Hematopoietic multipotent progenitor cell treated with erythropoietin and hydrocortisone succinate and interleukin-3 and kit ligand, for 4 days (in vitro differentiated cells): ENCODE data around the gene SIRT5.

ENCODE experiments used
- DNase-seq: peaks from one replicate; pipeline ENCODE4 v3.0.0-alpha.2; 2015

SIRT5 gene

DNA sequence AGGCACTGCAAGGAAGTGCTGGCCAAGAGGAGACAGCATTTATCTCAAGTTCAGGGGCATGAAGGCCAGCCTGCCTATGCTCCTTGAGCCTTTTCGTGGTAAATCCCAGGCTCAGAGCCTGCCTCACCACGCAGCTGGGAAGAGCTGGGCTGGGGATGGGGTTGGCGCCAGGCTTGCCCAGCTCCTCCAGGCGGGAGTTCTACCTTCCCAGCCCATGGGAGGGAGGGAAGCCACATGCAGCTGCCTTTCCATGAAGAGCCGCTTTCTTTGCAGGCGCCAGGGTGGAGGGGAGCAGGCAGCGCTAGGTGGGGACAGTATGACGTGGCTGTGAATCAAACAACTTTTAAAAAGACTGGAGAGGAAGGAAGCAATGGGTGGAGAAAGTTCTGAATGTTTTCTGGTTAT, 19.5 kb upstream of the SIRT5 start:
- no peak for DNase-seq

DNA sequence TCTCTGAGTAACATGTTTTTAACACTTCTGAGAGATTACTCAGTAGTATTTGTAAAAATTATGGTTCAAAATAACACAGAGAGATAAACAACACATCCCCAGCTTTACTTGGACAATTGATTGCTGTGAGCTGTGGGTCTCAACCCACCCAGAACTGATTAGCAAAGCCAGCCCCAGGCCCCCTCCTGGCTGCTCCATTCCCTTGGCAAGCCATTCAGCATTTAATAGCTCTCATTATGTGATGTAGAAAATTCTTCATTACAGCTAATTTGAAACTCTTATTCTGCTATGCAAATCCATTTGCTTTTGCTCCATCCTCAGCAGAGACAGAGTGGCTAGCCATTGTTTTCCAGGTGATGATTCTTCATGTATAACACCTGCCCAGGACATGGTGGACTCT, 16.6 kb upstream of the SIRT5 start:
- no peak for DNase-seq

- no peak for DNase-seq
Observed at GRCh38 chr6:13558718-13559117, 15.7 kb upstream of the SIRT5 start.

DNA sequence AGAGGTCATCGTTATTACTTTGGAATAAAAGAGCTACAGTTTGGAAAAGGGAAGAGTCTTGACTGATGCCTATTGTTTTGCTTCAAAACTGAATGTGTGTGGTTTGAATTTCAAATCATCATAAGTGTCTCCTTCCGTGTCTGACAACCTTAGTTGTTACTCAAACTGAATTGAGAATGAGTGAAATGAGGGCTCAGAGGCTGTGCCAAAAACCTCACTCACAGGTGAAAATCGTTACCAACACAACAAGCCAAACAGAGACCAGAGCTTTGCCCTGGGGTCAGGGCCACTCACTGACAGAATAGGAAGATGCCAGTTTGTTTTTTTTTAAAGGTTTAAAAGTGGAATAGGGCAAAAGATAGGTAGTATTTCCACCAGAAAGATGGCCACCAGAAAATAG, 15.2 kb upstream of the SIRT5 start:
- no peak for DNase-seq

GRCh38 chr6:13559968-13560650, 14.3 kb upstream of the SIRT5 start:
- no peak for DNase-seq

DNA sequence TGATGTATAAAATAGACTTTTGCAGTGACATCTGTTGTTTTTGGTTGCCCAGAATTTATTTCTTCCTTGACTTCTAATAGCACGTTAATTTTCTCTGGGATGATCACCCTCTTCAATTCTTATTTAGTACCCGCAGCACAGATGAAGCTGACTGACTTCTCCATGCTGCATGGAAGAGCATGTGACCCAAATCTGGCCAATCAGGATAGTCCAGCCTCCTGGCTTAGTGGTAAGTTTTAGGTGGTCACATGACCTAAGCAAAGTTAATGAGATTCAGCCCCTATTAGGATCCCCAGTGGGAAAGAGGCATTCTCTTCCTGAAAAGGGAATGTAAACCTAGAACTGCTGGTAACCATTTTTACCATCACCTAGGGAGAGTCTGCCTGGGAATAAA, 13.8 kb upstream of the SIRT5 start:
- no peak for DNase-seq

- peak; percentile 39 for DNase-seq
Observed at GRCh38 chr6:13561624-13562267, 12.7 kb upstream of the SIRT5 start.

DNA sequence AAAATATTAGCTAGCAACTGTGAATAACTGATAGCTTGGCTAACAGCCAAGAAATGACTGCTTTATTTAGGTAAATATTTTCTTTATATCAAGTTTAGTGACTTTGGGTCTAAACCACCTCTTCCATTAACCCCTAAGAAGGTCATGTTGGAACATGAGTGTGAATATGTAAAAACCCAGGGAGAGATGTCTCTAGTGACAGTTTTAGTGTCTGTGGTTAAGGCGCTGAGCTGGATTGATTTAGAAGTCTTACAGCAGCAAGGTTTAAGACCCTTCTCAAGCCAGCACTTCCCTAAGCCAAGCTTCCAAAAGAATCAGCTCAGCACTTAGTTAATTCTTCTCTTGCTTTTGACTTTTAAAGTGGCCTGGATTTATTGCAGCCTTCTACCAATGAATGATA, 11.4 kb upstream of the SIRT5 start:
- DNase-seq: no peak

GRCh38 chr6:13565921-13566320, 8.5 kb upstream of the SIRT5 start:
- DNase-seq: no peak

- no peak for DNase-seq
Observed at GRCh38 chr6:13566500-13566899, 7.9 kb upstream of the SIRT5 start.

DNA sequence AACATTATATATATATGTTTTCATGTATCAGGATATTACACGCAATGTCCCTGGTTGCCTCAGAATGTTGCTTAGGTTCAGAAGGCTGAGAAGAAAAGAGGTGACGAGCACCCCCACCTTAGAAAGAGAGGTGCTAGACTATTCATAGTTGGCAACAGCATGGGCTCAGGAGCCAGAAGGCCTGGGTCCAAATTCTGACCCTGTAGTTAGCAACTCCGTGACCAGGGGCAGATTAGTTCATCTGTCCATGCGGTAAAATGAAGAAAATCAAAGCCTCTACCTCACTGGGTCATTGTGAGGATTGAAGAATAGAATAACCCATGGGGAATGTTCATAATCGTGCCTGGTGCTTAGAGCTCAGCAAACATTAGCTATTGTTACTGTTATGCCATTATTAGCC, 5.4 kb upstream of the SIRT5 start:
- no peak for DNase-seq

DNA sequence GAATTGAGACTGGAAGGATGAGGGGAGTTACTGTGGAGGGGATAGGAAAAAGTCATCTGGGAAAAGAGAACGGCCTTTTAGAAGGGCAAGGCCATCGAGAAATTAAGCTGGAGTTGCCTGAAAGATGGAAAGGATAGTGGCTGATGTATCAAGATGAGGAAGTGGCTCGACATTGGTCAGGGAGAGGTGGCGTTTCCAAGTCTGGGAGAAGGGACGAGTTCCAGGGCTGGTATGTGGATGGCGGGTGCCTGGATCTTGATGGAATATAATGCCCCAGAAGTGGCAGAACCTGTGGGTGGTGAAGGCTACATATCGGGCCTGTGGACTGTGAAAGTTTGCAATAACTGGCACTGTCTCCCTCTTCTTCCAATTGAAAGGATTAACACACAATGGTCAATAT, 2.2 kb upstream of the SIRT5 start:
- DNase-seq: no peak

- DNase-seq: peak; percentile 38
Observed at GRCh38 chr6:13572951-13573654, 1.3 kb upstream of the SIRT5 start.

DNA sequence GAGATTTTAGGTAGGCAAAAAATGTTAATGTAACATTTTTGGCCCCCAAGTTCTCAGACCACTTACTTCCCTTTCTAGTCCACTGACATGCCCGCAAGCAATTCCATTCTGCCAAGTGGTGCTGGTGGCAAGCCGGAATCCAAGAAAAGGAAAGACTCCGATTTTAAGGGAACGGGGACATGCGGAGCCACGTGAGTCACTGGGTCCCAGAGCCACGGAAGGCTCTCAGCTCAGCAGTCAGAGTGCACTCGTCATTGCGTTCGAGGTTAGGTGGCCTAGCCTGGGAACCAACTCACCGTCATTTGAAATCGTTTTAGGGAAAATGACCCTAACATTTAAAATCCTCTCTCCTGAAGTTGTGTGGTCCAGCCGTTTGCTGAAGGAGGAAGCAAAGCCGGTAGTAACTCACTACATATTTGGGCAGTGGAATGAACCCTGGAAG, 711 bp upstream of the SIRT5 start:
- peak; percentile 56 for DNase-seq

GRCh38 chr6:13574149-13574570, 241 bp upstream of the SIRT5 start:
- DNase-seq: peak; percentile 99

- DNase-seq: no peak
Observed at GRCh38 chr6:13575377-13575775, 975 bp downstream of the SIRT5 start.

- no peak for DNase-seq
Observed at GRCh38 chr6:13576017-13576416, 1.6 kb downstream of the SIRT5 start.

DNA sequence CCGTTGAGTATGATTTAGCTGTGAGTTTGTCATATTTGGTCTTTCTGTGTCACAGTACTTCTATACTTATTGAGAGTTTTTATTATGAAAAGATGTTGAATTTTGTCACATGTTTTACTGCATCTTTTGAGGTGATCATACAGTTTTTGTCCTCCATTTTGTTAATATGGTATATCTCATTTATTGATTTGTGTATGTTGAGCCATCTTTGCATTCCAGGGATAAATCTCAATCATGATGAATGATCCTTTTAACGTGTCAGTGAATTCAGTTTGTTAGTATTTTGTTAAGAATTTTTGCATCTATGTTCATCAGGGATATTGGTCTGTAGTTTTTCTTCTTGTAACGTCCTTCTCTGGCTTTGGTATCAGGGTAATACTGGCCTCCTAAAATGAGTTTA, 3.5 kb downstream of the SIRT5 start:
- DNase-seq: no peak

DNA sequence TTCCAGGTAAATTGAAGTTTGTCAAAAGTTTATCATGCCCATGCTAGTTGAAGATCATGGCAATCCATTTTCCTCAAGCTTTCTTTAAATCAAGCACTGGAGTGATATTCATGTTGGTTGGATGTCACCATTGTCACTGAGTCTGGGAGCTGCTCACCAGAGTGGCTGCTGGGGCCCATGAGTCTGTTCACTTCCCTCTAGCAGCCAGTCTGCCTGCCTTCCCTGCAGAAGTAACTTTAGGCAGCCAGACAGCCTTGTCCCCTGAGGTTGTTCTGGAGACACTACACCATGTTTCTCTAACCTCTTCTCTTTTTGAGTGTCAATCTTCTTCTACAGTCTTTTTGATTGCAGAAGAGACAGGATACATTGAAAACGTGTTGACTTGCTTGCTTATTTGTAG, 5.5 kb downstream of the SIRT5 start:
- peak; percentile 40 for DNase-seq

DNA sequence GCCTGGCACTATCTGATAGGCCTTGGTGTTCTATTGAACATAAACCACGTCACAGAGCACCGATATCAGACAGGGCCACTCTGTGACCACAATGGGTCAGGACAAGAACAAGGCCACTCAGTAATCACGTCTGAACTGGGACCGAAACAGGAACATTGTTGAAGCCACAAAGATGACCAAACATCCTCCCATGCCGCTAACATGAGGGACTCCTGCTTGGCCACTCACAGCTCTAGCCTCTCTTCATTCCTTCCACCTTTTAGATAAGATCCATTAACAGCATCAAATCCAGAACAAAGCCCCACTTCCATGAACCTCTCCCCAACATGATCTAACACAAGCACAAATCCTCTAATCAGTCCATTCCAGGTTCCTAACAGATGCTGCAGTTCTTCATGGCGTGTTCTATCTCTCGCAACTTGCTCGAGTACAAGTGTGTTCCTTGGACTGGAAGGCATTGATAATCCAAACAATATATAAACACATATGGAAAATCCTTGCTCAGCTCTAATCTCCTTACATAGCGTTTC, 7.4 kb downstream of the SIRT5 start:
- DNase-seq: peak; percentile 38

- DNase-seq: no peak
Observed at GRCh38 chr6:13586603-13587542, 12.5 kb downstream of the SIRT5 start.

- DNase-seq: no peak
Observed at GRCh38 chr6:13589801-13590200, 15.4 kb downstream of the SIRT5 start.
